HFFc6 (cell line): ENCODE data around the gene LHPP. TPM values are rescaled to one million over a fixed set of nuclear protein-coding genes. Genes with fewer than 3 reads are reported as not detected.

Experiments used
- DNase-seq: peaks from one replicate; pipeline ENCODE4 v3.0.0-alpha.2; 2018
- H3K27ac Mint-ChIP-seq: 2 replicates; pipeline ENCODE4 v1.8.0; 2020; ENCODE audit warnings: mild to moderate bottlenecking, mixed read lengths
- H3K27me3 Mint-ChIP-seq: 2 replicates; pipeline ENCODE4 v1.8.0; 2021; ENCODE audit warnings: mild to moderate bottlenecking, moderate library complexity, mixed read lengths; ENCODE audit not compliant: insufficient read depth
- H3K36me3 Mint-ChIP-seq: 2 replicates; pipeline ENCODE4 v1.8.0; 2021; ENCODE audit warnings: low read depth, mixed read lengths
- H3K4me1 Mint-ChIP-seq: 2 replicates; pipeline ENCODE4 v1.8.0; 2020; ENCODE audit warnings: low read depth, mixed read lengths
- H3K4me3 Mint-ChIP-seq: 2 replicates; pipeline ENCODE4 v1.8.0; 2020; ENCODE audit warnings: mild to moderate bottlenecking, moderate library complexity, mixed read lengths
- H3K9me3 Mint-ChIP-seq: 2 replicates; pipeline ENCODE4 v1.8.0; 2020; ENCODE audit warnings: mild to moderate bottlenecking, mixed read lengths
- CTCF ChIP-seq: fragments of 200-600 bp; sonication (generic); IDR thresholded peaks from 2 replicates; pipeline ENCODE4 v1.5.0; 2021; ENCODE audit warnings: antibody characterized with exemption, mild to moderate bottlenecking
- total RNA-seq, 6 experiments: library from RNA; stranded (reverse); fragmentation: NEBNext Ultra II Directional; extraction: Animal tissue kit (Norgen Biotek cat#: 25700); gene quantifications; 2 replicates in 1 of 6; 3 replicates in 5 of 6; pipeline ENCODE4 v1.2.3, GENCODE V29; 2021

The LHPP gene
- total RNA-seq, 6 experiments from 2014 or later = 12.5 to 17.3 (median 14.0) TPM

GRCh38 chr10:124589491-124590041 is 127.9 kb downstream of the LHPP start:
- H3K9me3 Mint-ChIP-seq = peaks cover 11% of the 10 kb centered on the region
- no peak overlapping the region for H3K27ac Mint-ChIP-seq
- DNase-seq = no peak
- no peaks in the 10 kb centered on the region for H3K4me1 Mint-ChIP-seq
- no peak for TF ChIP-seq CTCF
- peaks cover 5% of the 10 kb centered on the region; the same call in 1 of the 2 replicates for H3K36me3 Mint-ChIP-seq
- no peak overlapping the region for H3K4me3 Mint-ChIP-seq
- peaks cover 14% of the 10 kb centered on the region for H3K27me3 Mint-ChIP-seq

- peaks cover 7% of the 10 kb centered on the region; the same call in 1 of the 2 replicates for H3K36me3 Mint-ChIP-seq
- no peak overlapping the region for H3K27ac Mint-ChIP-seq
- TF ChIP-seq CTCF = no peak
- no peaks in the 10 kb centered on the region for H3K4me1 Mint-ChIP-seq
- H3K4me3 Mint-ChIP-seq = no peak overlapping the region
- H3K9me3 Mint-ChIP-seq = peaks cover 11% of the 10 kb centered on the region
- DNase-seq = no peak
- H3K27me3 Mint-ChIP-seq = peaks cover 14% of the 10 kb centered on the region
Observed at GRCh38 chr10:124590216-124591122, 128.8 kb downstream of the LHPP start.

- DNase-seq = no peak
Observed at GRCh38 chr10:124591123-124591495, 129.5 kb downstream of the LHPP start.

GRCh38 chr10:124592101-124592500 is 130.5 kb downstream of the LHPP start:
- no peak overlapping the region for H3K27ac Mint-ChIP-seq
- TF ChIP-seq CTCF = no peak
- peaks cover 11% of the 10 kb centered on the region for H3K9me3 Mint-ChIP-seq
- no peak for DNase-seq
- no peaks in the 10 kb centered on the region for H3K4me1 Mint-ChIP-seq
- H3K4me3 Mint-ChIP-seq = no peak overlapping the region
- H3K27me3 Mint-ChIP-seq = peaks cover 16% of the 10 kb centered on the region
- peaks cover 11% of the 10 kb centered on the region; the same call in 1 of the 2 replicates for H3K36me3 Mint-ChIP-seq

More at GRCh38 chr10:124591123-124591495, 129.5 kb downstream of the LHPP start:
- no peak overlapping the region for H3K4me3 Mint-ChIP-seq
- peaks cover 16% of the 10 kb centered on the region for H3K27me3 Mint-ChIP-seq
- no peaks in the 10 kb centered on the region for H3K4me1 Mint-ChIP-seq
- H3K9me3 Mint-ChIP-seq = peaks cover 11% of the 10 kb centered on the region
- no peak for TF ChIP-seq CTCF
- H3K27ac Mint-ChIP-seq = no peak overlapping the region
- peaks cover 11% of the 10 kb centered on the region; the same call in 1 of the 2 replicates for H3K36me3 Mint-ChIP-seq

- Mint-ChIP-seq H3K9me3 (peaks cover 11% of the 10 kb centered on the region), H3K27me3 (peaks cover 16% of the 10 kb centered on the region), H3K27ac (no peak overlapping the region), H3K4me3 (no peak overlapping the region), H3K36me3 (peaks cover 11% of the 10 kb centered on the region; the same call in 1 of the 2 replicates), H3K4me1 (no peaks in the 10 kb centered on the region)
- DNase-seq = no peak
- no peak for TF ChIP-seq CTCF
Observed at GRCh38 chr10:124592736-124593430, 131.3 kb downstream of the LHPP start.
